NCI-H2107 treated with DMSO at 0.1 percent for 48 hours (cell line): Measurements from ENCODE around the gene GPS1.

Source experiments
- DNase-seq: peaks from one replicate; lab custom pipeline; 2025; ENCODE audit not compliant: unreplicated experiment; lab: John Stamatoyannopoulos, UW

GPS1 gene

DNA sequence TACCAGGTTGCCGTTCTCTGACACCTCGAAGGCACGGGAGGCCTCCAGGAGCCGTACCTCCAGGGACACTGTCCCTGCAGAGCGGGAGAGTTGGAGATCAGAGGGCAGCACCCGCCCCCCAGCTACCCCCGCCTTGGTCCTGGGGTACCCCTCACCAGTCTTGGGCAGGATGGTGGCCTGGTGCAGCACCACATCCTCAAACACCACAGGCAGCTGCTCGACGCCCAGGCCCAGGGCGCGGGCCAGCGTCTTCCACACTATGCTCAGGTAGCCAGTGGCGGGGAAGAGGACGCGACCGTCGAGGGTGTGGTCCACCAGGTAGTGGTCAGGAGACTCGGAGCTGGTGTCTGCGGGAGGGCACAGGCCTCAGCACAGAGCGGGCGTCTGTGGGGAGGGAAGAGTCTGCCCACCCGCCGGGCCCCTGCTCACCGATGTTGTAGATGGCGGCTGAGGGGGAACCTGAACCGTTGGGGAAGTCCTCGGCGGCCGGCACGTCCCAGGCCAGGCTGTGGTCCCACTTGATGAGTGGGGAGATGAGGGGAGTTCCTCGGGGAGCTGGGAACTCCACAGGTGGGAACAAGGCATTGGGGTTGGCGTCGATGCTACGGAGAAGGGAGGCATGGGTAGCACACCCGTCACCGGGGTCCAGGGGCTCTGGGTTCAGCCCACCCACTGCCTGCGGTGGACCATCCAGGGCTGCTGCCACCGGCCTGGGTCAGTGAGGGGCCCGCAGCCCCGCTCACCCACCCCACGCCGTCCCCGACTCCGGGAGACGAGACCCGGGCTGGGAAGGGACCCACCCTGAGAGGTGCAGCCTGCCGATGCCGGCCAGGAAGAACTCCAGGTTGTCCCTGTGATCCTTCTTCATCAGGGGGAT, 36.5 kb downstream of the GPS1 start:
- DNase-seq, result no peak

DNA sequence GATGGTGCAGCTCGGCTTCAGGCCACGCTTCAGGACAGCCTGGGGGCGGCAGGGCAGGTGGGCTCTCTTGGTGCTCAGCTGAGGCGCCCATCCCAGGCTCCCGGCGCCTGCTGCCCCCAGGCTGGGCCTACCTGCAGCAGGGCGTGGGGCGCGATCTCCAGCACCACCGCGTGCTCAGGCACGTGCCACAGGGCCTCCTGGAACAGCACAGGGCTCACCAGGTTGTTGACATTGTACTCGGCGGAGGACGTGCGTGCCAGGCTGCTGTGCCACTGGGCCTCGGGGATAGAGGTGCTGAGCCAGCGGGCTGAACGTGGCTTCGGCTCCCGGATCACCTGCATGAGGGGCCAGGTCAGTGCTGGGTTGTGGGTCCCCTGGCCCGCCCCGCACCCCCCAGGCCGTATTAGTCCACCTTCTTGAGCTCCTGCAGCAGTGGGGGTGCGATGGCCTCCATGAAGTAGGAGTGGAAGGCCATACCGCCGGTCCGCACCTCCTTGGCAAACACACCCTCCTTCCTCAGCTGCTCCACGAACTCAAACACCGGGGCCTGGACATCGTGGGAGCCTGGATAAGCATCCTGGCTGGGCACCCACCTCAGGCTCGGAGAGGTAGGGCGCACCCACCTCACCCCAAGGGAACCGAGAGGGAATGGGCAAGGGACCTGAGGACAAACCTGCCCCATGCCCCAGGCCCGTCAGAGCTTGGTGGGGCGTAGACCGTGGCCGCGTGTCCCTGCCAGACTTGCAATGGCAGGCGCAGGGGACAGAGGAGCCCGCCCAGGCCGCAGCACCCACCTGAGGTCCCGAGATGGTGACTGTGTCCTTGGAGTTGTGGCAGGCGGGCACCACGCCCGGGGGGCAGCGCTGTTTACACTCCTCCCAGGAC, 37.4 kb downstream of the GPS1 start:
- DNase-seq, result no peak

GRCh38 chr17:82089723-82090548, 38.2 kb downstream of the GPS1 start:
- DNase-seq, result no peak

GRCh38 chr17:82090549-82091263, 39.0 kb downstream of the GPS1 start:
- DNase-seq, result no peak

- DNase-seq, result no peak
Measured at GRCh38 chr17:82091264-82092066, 39.8 kb downstream of the GPS1 start.

DNA sequence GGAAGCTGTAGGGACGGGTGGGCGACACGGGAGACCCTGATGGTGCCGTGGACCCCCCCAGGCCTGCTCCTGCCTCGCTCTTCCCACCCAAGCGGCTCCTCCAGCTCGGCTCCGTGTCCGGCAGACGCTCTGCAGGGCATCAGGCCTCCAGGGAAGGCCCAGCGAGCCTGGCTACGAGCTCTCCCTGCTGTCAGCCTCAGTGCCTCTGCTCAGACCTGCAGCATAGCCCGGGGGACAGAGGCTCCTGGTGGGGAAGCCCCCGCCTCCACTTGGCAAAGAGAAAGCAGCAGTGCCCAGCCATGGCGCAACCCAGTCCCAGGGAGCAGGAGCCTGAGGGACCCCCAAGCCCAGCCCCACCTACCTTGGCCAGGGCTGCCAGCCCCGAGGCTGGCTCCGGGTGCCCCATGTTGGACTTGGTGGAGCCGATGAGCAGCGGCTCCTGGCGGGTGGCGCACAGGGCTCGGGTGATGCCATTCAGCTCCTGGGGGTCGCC, 40.4 kb downstream of the GPS1 start:
- no peak for DNase-seq

GRCh38 chr17:82092628-82092994, 40.9 kb downstream of the GPS1 start:
- no peak for DNase-seq

GRCh38 chr17:82092995-82093751, 41.5 kb downstream of the GPS1 start:
- no peak for DNase-seq

- no peak for DNase-seq
Measured at GRCh38 chr17:82094931-82095776, 43.5 kb downstream of the GPS1 start.

- no peak for DNase-seq
Measured at GRCh38 chr17:82095777-82096708, 44.3 kb downstream of the GPS1 start.

DNA sequence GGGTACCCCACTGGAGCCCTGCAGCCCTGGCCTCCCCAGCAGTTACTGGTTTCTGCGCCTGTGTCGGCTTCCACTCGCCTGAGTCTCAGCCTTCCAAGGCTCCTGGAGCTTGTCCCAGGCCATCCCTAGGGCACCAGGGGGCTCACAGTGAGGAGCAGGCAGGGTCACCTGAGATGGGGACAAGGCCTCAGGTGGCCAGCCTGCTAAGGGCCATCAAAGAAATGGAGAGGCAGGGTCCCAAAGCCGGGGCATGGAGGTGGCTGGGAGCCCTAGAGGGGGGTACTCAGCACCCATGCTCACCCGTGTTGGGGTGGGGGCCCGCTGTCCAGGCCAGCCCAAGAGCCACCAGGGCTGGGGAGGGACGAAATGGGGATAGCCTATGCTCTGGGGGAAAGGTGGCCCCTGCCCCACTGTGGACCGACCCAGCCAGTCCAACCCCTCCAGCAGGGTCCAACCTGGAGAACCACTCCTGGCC, 45.0 kb downstream of the GPS1 start:
- DNase-seq, result no peak

GRCh38 chr17:82097184-82097918, 45.7 kb downstream of the GPS1 start:
- no peak for DNase-seq

- DNase-seq, result no peak
Measured at GRCh38 chr17:82097919-82098168, 46.1 kb downstream of the GPS1 start.

- peak; percentile 55 for DNase-seq
Measured at GRCh38 chr17:82098169-82098938, 46.7 kb downstream of the GPS1 start, which contains the start of gene FASN. Gene FASN (minus strand): TSS chr17:82098236. CDS start chr17:82096445, 1,791 bp downstream.
